Measurements from ENCODE around the gene CDH4.

DNA sequence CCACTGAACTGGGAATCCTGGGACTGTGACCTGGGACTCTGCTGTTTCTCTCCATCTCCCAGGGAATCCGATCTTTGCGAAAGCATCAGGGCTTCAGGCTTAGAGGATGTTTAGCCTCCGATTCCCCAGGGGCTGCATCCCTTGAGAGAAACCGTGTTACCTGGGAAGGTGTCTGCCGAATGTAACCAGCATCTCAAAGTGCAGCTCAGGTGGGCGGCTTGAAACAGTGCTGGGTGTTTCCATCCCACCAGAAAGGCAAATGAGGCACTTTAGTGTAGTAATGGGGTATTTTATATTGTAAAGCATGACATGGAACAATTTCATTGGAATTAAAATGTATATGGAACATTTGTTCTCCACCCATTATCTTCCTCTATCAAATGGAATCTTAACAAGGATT lies 15.2 kb downstream of the CDH4 start:
- no peak for TF ChIP-seq CTCF (IDR thresholded peaks at IDR 0.05)
- no peak for TF ChIP-seq POLR2A (IDR thresholded peaks at IDR 0.05)

Measured in prostate gland (tissue), 2 donors.